ENCODE measurements around the gene UBE2J2. TPM values are rescaled to one million over a fixed set of nuclear protein-coding genes. Genes with fewer than 3 reads are reported as not detected.

The UBE2J2 gene
- total and polyA plus RNA-seq, 5 donors from 2014 or later, result 56.4 to 97.5 (median 77.2) TPM

DNA sequence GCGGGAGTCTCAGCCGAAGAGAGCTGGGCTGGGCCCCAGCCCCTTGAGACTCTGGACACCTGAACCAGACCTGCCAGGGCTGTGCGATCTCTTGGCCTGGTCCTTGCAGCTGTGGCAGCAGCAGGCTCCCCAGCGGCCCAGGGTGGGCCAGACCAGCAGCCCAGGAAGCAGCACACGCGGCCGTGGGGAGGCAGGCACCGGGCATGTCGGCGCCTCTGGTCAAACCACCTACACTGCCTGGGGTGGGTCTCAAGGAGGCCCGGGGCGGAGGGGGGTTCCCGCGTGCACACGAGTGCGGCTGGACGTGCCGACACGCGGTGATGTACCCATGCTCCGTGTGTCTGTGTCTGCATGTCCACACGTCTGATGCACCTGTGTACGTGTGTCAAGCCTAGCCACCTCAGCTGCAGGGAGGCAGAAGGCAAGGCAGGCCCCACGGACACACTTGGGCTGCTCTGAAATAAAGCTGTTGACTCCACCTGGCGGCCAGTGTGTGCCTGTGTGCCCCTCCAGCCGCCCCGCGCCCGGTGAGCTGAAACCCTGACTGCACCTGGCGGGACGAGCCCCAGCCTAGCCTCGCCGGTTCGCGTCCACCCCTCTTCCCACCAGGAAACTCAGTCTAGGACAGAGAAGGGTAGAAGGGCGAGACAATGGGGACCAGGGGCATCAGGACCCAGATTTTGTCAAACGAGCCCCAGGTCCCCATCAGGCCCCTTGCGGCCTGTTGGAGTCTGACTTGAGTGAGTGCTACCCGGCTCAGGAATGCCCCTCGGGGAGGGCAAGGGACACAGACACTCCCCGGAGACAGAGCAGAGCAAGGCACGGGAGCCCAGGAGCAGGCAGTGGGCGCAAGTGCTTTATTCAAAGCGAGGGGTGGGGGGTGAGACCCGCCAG lies 18.1 kb upstream of the UBE2J2 start:
- H3K4me3 Mint-ChIP-seq, result peak overlapping the region in 1 of 4 donors; percentile 27
- no peaks in the 10 kb centered on the region for H3K4me1 ChIP-seq (ENCODE audit: control insufficient read depth, insufficient read depth, low read length, poor library complexity, severe bottlenecking)
- peaks cover 0 to 4% (median 2%) of the 10 kb centered on the region in 4 donors for H3K4me1 Mint-ChIP-seq
- H3K27me3 ChIP-seq (ENCODE audit: control insufficient read depth, insufficient read depth, low read length), result no peaks in the 10 kb centered on the region
- no peak overlapping the region for H3K4me3 ChIP-seq (ENCODE audit: low read depth, low read length)
- H3K9me3 ChIP-seq (ENCODE audit: control insufficient read depth in 2 of 2, low read length in 2 of 2), result no peaks in the 10 kb centered on the region
- no peak overlapping the region for H3K27ac ChIP-seq (ENCODE audit: insufficient read depth, low read length, poor library complexity, severe bottlenecking)
- H3K27ac Mint-ChIP-seq, result no peak overlapping the region
- H3K9me3 Mint-ChIP-seq, result no peaks in the 10 kb centered on the region
- no peaks in the 10 kb centered on the region for H3K27me3 Mint-ChIP-seq
- H3K36me3 Mint-ChIP-seq, result no peaks in the 10 kb centered on the region
- DNase-seq (peak; percentile 38 to 70 (median 57)), ATAC-seq (ENCODE audit: low read depth in 2 of 2) (peak; percentile 61 to 77)
- H3K36me3 ChIP-seq (ENCODE audit: control insufficient read depth, insufficient read depth, low read length), result no peaks in the 10 kb centered on the region

- H3K36me3 Mint-ChIP-seq, result no peaks in the 10 kb centered on the region
- no peaks in the 10 kb centered on the region for H3K27me3 ChIP-seq (ENCODE audit: control insufficient read depth, insufficient read depth, low read length)
- no peaks in the 10 kb centered on the region for H3K27me3 Mint-ChIP-seq
- H3K27ac Mint-ChIP-seq, result no peak overlapping the region
- ATAC-seq (ENCODE audit: low read depth in 2 of 2) (no peak), DNase-seq (no peak)
- no peaks in the 10 kb centered on the region for H3K4me1 ChIP-seq (ENCODE audit: control insufficient read depth, insufficient read depth, low read length, poor library complexity, severe bottlenecking)
- H3K4me1 Mint-ChIP-seq, result peaks cover 0 to 4% (median 2%) of the 10 kb centered on the region in 4 donors
- H3K36me3 ChIP-seq (ENCODE audit: control insufficient read depth, insufficient read depth, low read length), result no peaks in the 10 kb centered on the region
- no peak overlapping the region for H3K4me3 Mint-ChIP-seq
- no peaks in the 10 kb centered on the region for H3K9me3 Mint-ChIP-seq
- no peak overlapping the region for H3K27ac ChIP-seq (ENCODE audit: insufficient read depth, low read length, poor library complexity, severe bottlenecking)
- H3K4me3 ChIP-seq (ENCODE audit: low read depth, low read length), result no peak overlapping the region
- no peaks in the 10 kb centered on the region for H3K9me3 ChIP-seq (ENCODE audit: control insufficient read depth in 2 of 2, low read length in 2 of 2)
Measured at GRCh38 chr1:1291023-1291528, 17.4 kb upstream of the UBE2J2 start.

- no peak overlapping the region for H3K27ac Mint-ChIP-seq
- H3K4me1 ChIP-seq (ENCODE audit: control insufficient read depth, insufficient read depth, low read length, poor library complexity, severe bottlenecking), result no peaks in the 10 kb centered on the region
- DNase-seq (peak in 1 of 3 donors; percentile 20), ATAC-seq (ENCODE audit: low read depth in 2 of 2) (peak in 1 of 2 donors; percentile 29)
- no peaks in the 10 kb centered on the region for H3K9me3 Mint-ChIP-seq
- H3K27me3 Mint-ChIP-seq, result no peaks in the 10 kb centered on the region
- no peak overlapping the region for H3K27ac ChIP-seq (ENCODE audit: insufficient read depth, low read length, poor library complexity, severe bottlenecking)
- no peak overlapping the region for H3K4me3 ChIP-seq (ENCODE audit: low read depth, low read length)
- H3K4me3 Mint-ChIP-seq, result no peak overlapping the region
- peaks cover 0 to 4% (median 2%) of the 10 kb centered on the region in 4 donors for H3K4me1 Mint-ChIP-seq
- H3K9me3 ChIP-seq (ENCODE audit: control insufficient read depth in 2 of 2, low read length in 2 of 2), result no peaks in the 10 kb centered on the region
- H3K36me3 Mint-ChIP-seq, result no peaks in the 10 kb centered on the region
- no peaks in the 10 kb centered on the region for H3K36me3 ChIP-seq (ENCODE audit: control insufficient read depth, insufficient read depth, low read length)
- no peaks in the 10 kb centered on the region for H3K27me3 ChIP-seq (ENCODE audit: control insufficient read depth, insufficient read depth, low read length)
Measured at GRCh38 chr1:1290238-1290731, 16.6 kb upstream of the UBE2J2 start.

DNA sequence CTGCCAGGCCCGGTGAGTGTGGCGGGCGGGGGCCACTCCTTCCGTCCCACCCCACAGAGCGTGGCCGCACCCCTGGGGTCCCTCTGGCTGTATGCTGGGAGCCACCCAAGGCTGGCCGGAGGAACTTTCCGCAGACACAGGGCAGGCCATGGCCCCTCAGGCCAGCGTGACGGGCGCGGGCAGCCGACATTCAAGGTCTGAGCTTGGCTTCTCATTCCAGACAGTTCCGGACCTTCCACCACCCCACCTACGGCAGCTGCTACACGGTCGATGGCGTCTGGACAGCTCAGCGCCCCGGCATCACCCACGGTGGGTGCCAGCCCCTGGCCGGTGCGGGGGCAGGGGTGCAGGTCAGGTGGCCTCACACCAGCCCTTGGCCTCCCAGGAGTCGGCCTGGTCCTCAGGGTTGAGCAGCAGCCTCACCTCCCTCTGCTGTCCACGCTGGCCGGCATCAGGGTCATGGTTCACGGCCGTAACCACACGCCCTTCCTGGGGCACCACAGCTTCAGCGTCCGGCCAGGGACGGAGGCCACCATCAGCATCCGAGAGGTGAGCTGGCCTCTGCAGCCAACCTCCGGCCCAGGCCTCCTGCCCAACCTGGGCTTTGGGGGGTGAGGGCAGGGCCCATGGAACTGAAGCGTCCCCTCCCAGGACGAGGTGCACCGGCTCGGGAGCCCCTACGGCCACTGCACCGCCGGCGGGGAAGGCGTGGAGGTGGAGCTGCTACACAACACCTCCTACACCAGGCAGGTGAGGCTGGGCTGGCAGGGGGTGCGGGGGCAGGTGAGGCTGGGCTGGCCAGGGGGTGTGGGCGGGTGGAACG lies 13.8 kb upstream of the UBE2J2 start:
- no peaks in the 10 kb centered on the region for H3K36me3 Mint-ChIP-seq
- DNase-seq, result no peak

GRCh38 chr1:1286313-1287261 lies 12.9 kb upstream of the UBE2J2 start:
- H3K27ac Mint-ChIP-seq, result no peak overlapping the region
- H3K4me3 Mint-ChIP-seq, result no peak overlapping the region
- Histone ChIP-seq H3K27me3 (ENCODE audit: control insufficient read depth, insufficient read depth, low read length) (no peaks in the 10 kb centered on the region), H3K4me3 (ENCODE audit: low read depth, low read length) (no peak overlapping the region), H3K4me1 (ENCODE audit: control insufficient read depth, insufficient read depth, low read length, poor library complexity, severe bottlenecking) (no peaks in the 10 kb centered on the region), H3K36me3 (ENCODE audit: control insufficient read depth, insufficient read depth, low read length) (no peaks in the 10 kb centered on the region), H3K9me3 (ENCODE audit: control insufficient read depth in 2 of 2, low read length in 2 of 2) (no peaks in the 10 kb centered on the region), H3K27ac (ENCODE audit: insufficient read depth, low read length, poor library complexity, severe bottlenecking) (no peak overlapping the region)
- ATAC-seq (ENCODE audit: low read depth in 2 of 2), result no peak
- DNase-seq, result no peak
- peaks cover 0 to 2% (median 0%) of the 10 kb centered on the region in 7 donors for H3K9me3 Mint-ChIP-seq
- no peaks in the 10 kb centered on the region for H3K4me1 Mint-ChIP-seq
- H3K36me3 Mint-ChIP-seq, result no peaks in the 10 kb centered on the region
- no peaks in the 10 kb centered on the region for H3K27me3 Mint-ChIP-seq

More for the DNA sequence above, 13.8 kb upstream of the UBE2J2 start:
- Histone ChIP-seq H3K27me3 (ENCODE audit: control insufficient read depth, insufficient read depth, low read length) (no peaks in the 10 kb centered on the region), H3K9me3 (ENCODE audit: control insufficient read depth in 2 of 2, low read length in 2 of 2) (no peaks in the 10 kb centered on the region), H3K4me3 (ENCODE audit: low read depth, low read length) (no peak overlapping the region), H3K4me1 (ENCODE audit: control insufficient read depth, insufficient read depth, low read length, poor library complexity, severe bottlenecking) (no peaks in the 10 kb centered on the region), H3K36me3 (ENCODE audit: control insufficient read depth, insufficient read depth, low read length) (no peaks in the 10 kb centered on the region), H3K27ac (ENCODE audit: insufficient read depth, low read length, poor library complexity, severe bottlenecking) (no peak overlapping the region)
- Mint-ChIP-seq H3K27ac (no peak overlapping the region), H3K27me3 (no peaks in the 10 kb centered on the region), H3K9me3 (peaks cover 0 to 2% (median 0%) of the 10 kb centered on the region in 7 donors), H3K4me1 (peaks cover 0 to 4% (median 2%) of the 10 kb centered on the region in 4 donors), H3K4me3 (no peak overlapping the region)
- no peak for ATAC-seq (ENCODE audit: low read depth in 2 of 2)

DNA sequence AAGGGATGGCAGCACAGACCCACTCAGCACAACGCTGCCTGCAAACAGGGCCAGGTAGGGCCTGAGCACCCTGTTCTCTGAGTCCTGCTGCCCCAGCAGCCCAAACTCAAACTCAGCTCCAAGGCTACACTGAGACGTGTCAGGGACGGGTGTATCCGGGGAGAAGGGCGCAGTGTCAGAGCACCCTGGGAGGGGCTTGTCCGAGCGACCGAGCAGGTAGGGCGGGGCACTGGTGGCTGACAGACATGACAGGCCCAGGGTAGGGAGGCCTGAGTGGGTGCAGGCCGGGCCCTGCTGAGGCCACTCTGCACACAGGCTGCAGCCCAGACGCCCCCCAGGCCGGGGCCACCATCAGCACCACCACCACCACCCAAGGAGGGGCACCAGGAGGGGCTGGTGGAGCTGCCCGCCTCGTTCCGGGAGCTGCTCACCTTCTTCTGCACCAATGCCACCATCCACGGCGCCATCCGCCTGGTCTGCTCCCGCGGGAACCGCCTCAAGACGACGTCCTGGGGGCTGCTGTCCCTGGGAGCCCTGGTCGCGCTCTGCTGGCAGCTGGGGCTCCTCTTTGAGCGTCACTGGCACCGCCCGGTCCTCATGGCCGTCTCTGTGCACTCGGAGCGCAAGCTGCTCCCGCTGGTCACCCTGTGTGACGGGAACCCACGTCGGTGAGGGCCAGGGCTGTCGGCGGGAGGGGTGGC lies 12.1 kb upstream of the UBE2J2 start:
- Histone ChIP-seq H3K36me3 (ENCODE audit: control insufficient read depth, insufficient read depth, low read length) (no peaks in the 10 kb centered on the region), H3K27ac (ENCODE audit: insufficient read depth, low read length, poor library complexity, severe bottlenecking) (no peak overlapping the region), H3K27me3 (ENCODE audit: control insufficient read depth, insufficient read depth, low read length) (no peaks in the 10 kb centered on the region), H3K4me3 (ENCODE audit: low read depth, low read length) (no peak overlapping the region), H3K9me3 (ENCODE audit: control insufficient read depth in 2 of 2, low read length in 2 of 2) (no peaks in the 10 kb centered on the region), H3K4me1 (ENCODE audit: control insufficient read depth, insufficient read depth, low read length, poor library complexity, severe bottlenecking) (no peaks in the 10 kb centered on the region)
- H3K4me1 Mint-ChIP-seq, result no peaks in the 10 kb centered on the region
- no peak for ATAC-seq (ENCODE audit: low read depth in 2 of 2)
- peak overlapping the region in 1 of 4 donors; percentile 32 for H3K4me3 Mint-ChIP-seq
- H3K36me3 Mint-ChIP-seq, result no peaks in the 10 kb centered on the region
- H3K27me3 Mint-ChIP-seq, result no peaks in the 10 kb centered on the region
- H3K27ac Mint-ChIP-seq, result peak overlapping the region in 1 of 3 donors; percentile 48
- no peak for DNase-seq
- peaks cover 0 to 2% (median 0%) of the 10 kb centered on the region in 7 donors for H3K9me3 Mint-ChIP-seq

Data from CD4-positive, CD25-positive, alpha-beta regulatory T cell (primary cell).